Measurements from ENCODE around the gene DBF4B.
"Not testable (repeated sequence)": the region's sequence is repeated elsewhere in the genome, so short reads cannot be mapped to it uniquely, and the experiment has no call there.

Gene DBF4B

DNA sequence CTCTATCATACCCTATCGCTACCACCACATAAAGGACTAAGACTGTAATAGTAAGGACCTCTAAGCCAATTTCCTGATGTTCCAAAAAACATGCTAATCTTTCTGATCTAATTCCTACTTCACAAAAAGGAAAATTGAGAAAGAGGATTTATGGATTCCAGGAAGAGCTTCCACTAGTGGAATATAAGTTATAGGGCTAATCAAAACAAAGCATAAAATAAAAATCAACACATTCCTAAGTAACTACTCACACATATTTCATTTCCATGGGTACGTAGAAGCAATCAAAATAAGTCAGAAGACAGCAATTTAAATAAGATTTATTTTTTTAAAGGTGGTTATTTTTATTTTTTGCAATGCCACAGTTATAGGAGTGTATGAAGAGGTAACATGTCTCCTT is 31.3 kb upstream of the DBF4B start:
- H3K27ac ChIP-seq: no peak overlapping the region
- TF ChIP-seq CTCF (IDR thresholded peaks at IDR 0.05) (no peak), ZFX (IDR thresholded peaks at IDR 0.05; ENCODE audit: borderline replicate concordance) (no peak)

- not testable (repeated sequence) for H3K27ac ChIP-seq
Observed at GRCh38 chr17:44683303-44683702, 25.2 kb upstream of the DBF4B start.

DNA sequence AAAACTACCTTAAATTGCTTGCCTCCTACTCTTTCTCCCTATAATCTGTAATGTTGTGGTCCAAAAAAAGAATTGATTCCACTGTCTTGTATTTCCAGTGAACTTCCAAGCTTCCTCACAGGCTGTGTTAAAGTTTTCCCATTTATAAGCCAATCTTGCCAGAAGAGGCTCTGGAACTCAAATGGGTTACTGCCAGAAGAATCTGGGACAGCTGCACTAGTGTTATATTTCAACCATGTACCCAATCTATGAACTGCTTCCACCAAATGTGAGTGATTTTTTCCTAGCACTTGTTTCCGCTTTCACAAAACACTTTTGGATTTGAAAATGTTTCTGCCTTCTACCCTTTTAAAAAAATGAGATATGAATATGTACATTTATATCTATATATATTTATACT is 20.7 kb upstream of the DBF4B start:
- TF ChIP-seq CTCF (IDR thresholded peaks at IDR 0.05): no peak
- TF ChIP-seq ZFX (IDR thresholded peaks at IDR 0.05; ENCODE audit: borderline replicate concordance): no peak
- H3K27ac ChIP-seq: no peak overlapping the region

DNA sequence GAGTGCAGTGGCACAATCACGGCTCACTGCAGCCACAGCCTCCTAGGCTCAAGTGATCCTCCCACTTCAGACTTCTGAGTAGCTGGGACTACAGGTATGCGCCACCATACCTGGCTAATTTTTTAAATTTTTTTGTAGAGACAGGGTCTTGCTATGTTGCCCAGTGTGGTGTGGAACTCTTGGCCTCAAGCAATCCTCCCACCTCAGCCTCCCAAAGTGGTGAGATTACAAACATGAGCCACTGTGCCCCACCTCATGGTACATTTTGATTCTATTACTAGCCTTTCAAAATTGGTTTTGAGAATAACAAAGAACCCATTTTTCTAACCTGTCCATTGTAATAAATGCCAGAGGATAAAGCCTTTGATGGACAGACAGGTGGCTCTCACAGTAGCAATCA is 20.3 kb upstream of the DBF4B start:
- H3K27ac ChIP-seq: no peak overlapping the region; the same call in 1 of the 2 replicates
- TF ChIP-seq ZFX (IDR thresholded peaks at IDR 0.05; ENCODE audit: borderline replicate concordance) (no peak), CTCF (IDR thresholded peaks at IDR 0.05) (no peak)

DNA sequence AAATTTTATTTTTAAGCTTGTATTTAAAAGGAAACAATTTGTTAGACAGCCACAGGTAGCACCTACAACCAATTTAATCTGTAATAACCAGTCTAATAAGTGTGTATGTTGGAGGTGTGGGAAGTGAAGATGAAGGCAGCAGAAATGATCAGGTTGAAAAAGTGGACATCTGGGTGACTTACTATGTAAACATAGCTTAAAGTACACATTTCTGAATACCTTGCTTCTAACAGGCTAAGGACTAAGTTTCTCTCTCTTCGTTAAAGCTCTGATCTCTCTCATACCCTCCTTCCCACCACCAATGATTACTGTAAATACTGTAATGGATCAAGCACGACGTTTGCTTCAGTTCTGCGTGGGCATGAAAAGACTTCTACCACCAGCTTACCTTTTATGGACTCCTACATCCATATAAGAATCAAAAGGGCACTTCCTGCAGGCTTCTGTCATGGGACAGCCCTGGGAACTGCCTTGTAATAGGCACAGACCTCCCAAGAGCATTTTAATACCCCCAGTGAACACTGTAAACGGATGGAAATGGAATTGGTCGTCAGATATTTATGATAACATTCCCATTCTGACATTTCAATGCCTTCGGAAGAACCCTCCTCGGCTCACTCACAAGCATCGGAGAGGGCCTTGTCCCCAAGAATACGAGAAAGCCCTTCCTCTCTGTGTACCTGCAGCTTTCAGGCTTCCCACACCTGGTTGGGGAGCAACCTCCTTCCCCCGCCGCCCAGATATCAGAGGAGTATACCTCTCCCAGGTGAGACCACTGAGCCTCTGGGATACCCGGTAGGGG is 19.6 kb upstream of the DBF4B start:
- TF ChIP-seq CTCF (IDR thresholded peaks at IDR 0.05) (no peak), ZFX (IDR thresholded peaks at IDR 0.05; ENCODE audit: borderline replicate concordance) (no peak)
- H3K27ac ChIP-seq: peak overlapping the region; percentile 100

- H3K27ac ChIP-seq: peak within 1 kb of the TSS; percentile 100
- TF ChIP-seq ZFX (IDR thresholded peaks at IDR 0.05; ENCODE audit: borderline replicate concordance): no peak
- TF ChIP-seq CTCF (IDR thresholded peaks at IDR 0.05): no peak
Observed at GRCh38 chr17:44689477-44690217, 18.8 kb upstream of the DBF4B start, which contains the start of gene CCDC43. CCDC43 (minus strand) TSS chr17:44689776; CDS start chr17:44689753, 23 bp downstream.

DNA sequence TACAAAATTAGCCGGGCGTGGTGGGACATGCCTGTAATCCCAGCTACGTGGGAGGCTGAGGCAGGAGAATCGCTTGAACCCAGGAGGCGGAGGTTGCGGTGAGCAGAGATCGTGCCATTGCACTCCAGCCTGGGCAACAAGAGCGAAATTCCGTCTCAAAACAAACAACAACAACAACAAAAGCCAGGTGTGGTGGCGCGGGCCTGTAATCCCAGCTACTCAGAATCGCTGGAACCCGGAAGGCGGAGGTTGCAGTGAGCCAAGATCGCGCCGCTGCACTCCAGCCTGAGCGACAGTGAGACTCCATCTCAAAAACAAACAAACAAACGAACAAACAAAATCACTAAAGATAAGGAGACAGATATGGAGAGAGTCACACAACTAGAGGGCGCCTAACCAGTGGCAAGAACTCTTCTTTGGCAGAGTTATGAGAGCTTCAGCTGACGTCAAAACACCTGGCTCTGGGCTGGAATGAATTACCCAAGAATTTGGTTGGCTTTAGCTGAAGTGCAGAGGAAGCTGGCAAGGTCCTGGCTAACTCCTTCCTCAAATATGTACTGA is 17.6 kb upstream of the DBF4B start:
- peak overlapping the region; percentile 100 for H3K27ac ChIP-seq
- TF ChIP-seq CTCF (IDR thresholded peaks at IDR 0.05): peak; percentile 76

All from 22Rv1 (cell line).